H1 (cell line): ENCODE measurements around the gene TCF7L2. TPM values are rescaled to one million over a fixed set of nuclear protein-coding genes. Genes with fewer than 3 reads are reported as not detected.

Experiments used
- CBX8 ChIP-seq: fragments of 300-800, 300-1000 bp; sonication (generic); IDR thresholded peaks from 2 replicates; pipeline ENCODE4 v1.7.1; 2016; ENCODE audit warnings: low read depth, low read length, borderline replicate concordance
- EP300 ChIP-seq, 2 experiments: IDR thresholded peaks; 1 replicate in 1 of 2; 2 replicates in 1 of 2; pipeline ENCODE4 v1.6.1; 2011 to 2012; ENCODE audit warnings: low read depth in 2 of 2, low read length in 2 of 2, mild to moderate bottlenecking in 2 of 2, borderline replicate concordance in 1 of 2, inconsistent platforms in 1 of 2, moderate library complexity in 1 of 2
- NRF1 ChIP-seq: IDR thresholded peaks from 2 replicates; pipeline ENCODE4 v1.6.1; 2011; ENCODE audit warnings: mild to moderate bottlenecking, low read depth, low read length, improper control_type of control experiment
- RAD21 ChIP-seq, 2 experiments: IDR thresholded peaks in 1 of 2; conservative IDR thresholded peaks in 1 of 2; 2 replicates each; pipeline ENCODE4 v1.6.1; 2011; ENCODE audit warnings: low read depth in 2 of 2, low read length in 2 of 2, improper control_type of control experiment in 1 of 2, inconsistent platforms in 1 of 2, mild to moderate bottlenecking in 1 of 2, moderate library complexity in 1 of 2
- polyA plus RNA-seq, 7 experiments: library from polyadenylated mRNA; depleted of rRNA in 3 of 7; stranded (reverse) in 5 of 7; unstranded in 2 of 7; fragments of >200 nt in 5 of 7; fragments of 200-250 nt in 2 of 7; gene quantifications; 1 replicate in 5 of 7; 2 replicates in 1 of 7; 4 replicates in 1 of 7; pipeline versions ENCODE4 v1.2.1 to v1.2.3, GENCODE V29; 2011 to 2013; ENCODE audit warnings: missing spikeins in 2 of 7, mixed read lengths in 2 of 7
- total RNA-seq: library from RNA; stranded (reverse); fragmentation: NEBNext Ultra II Directional; extraction: Animal tissue kit (Norgen Biotek cat#: 25700); gene quantifications from 2 replicates; pipeline ENCODE4 v1.2.1, GENCODE V29; 2021

Gene TCF7L2
- total and polyA plus RNA-seq, 2 of the 8 experiments (the other 6 are each of a cell fraction or from before 2014, with no cell fraction given) = 33.9 to 67.3 TPM

DNA sequence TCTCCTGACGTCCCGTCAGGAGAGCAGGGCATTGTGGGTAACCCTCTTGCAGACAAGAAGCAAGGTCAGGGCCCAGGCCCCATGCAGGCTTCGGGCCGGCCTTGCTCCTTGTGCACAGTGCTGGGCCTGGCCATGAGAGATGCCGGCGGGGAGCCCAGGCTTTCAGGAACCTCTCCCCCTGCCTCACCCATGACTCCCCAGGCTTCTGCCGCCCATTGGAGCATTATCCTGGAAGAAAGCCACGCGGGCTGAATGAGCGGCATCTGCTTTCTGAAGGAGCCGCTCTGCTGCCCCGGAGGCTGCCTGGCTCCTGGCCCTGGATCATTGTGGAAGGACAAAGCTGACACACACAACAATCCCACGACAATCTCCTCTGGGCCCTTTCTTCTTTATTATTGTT lies 233.5 kb downstream of the TCF7L2 start (continued):
- TF ChIP-seq RAD21 (IDR thresholded peaks at IDR 0.05 in 1 of 2, conservative IDR thresholded peaks at IDR 0.05 in 1 of 2; ENCODE audit: low read depth in 2 of 2, low read length in 2 of 2) (no peak), NRF1 (no peak), CBX8 (no peak), EP300 (IDR thresholded peaks at IDR 0.05; ENCODE audit: borderline replicate concordance in 1 of 2, low read depth in 2 of 2, low read length in 2 of 2) (no peak)
